SU-DHL-6 (cell line): ENCODE results near the gene VWF.
A peak's percentile ranks its signal among the peaks of the same experiment; 100 is the strongest.

Experiments used
- H2AFZ ChIP-seq: fragments of 200-600 bp; sonication (generic); 2 replicates; pipeline ENCODE4 v1.6.1; 2014; ENCODE audit warnings: low read depth, mild to moderate bottlenecking, moderate library complexity, mixed read lengths, antibody characterized with exemption, low read length; ENCODE audit not compliant: severe bottlenecking
- H3F3A ChIP-seq: fragments of 200-600 bp; shearing (Covaris generic); 2 replicates; pipeline ENCODE4 v1.6.0; 2016; ENCODE audit warnings: antibody characterized with exemption, mild to moderate bottlenecking; ENCODE audit not compliant: insufficient read depth
- H3K27ac ChIP-seq: fragments of 200-600 bp; sonication (generic); 2 replicates; pipeline ENCODE4 v1.5.1; 2016; ENCODE audit warnings: low read depth, mild to moderate bottlenecking, low read length, moderate library complexity, mixed read lengths
- H3K27me3 ChIP-seq: fragments of 200-600 bp; sonication (generic), shearing (Covaris generic); 2 replicates; pipeline ENCODE4 v1.6.0; 2014; ENCODE audit warnings: mild to moderate bottlenecking, low read length
- H3K36me3 ChIP-seq: fragments of 200-600 bp; sonication (generic); 2 replicates; pipeline ENCODE4 v1.6.1; 2014; ENCODE audit warnings: mild to moderate bottlenecking, low read length, mixed read lengths
- H3K4me2 ChIP-seq: fragments of 300-600, 200-600 bp; shearing (Covaris generic), sonication (generic); 2 replicates; pipeline ENCODE4 v1.6.0; 2014; ENCODE audit warnings: low read length, low read depth, mild to moderate bottlenecking; ENCODE audit not compliant: poor library complexity, severe bottlenecking
- H3K4me3 ChIP-seq: fragments of 200-600 bp; sonication (generic); 2 replicates; pipeline ENCODE4 v1.5.1; 2014; ENCODE audit warnings: antibody characterized with exemption, low read length, mild to moderate bottlenecking, mixed read lengths; ENCODE audit not compliant: insufficient read depth, poor library complexity, severe bottlenecking
- H3K79me2 ChIP-seq: fragments of 200-600 bp; sonication (generic); 2 replicates; pipeline ENCODE4 v1.6.1; 2014; ENCODE audit warnings: mild to moderate bottlenecking, low read length, moderate library complexity; ENCODE audit not compliant: insufficient read depth
- H3K9ac ChIP-seq: fragments of 200-600 bp; sonication (generic); 2 replicates; pipeline ENCODE4 v1.7.0; 2014; ENCODE audit warnings: mild to moderate bottlenecking, low read length
- H3K9me2 ChIP-seq: fragments of 200-600 bp; sonication (generic); replicated peaks from 2 replicates; pipeline ENCODE4 v1.6.1; 2014; ENCODE audit warnings: low read length; ENCODE audit not compliant: insufficient read depth
- H3K9me3 ChIP-seq: fragments of 200-600 bp; sonication (generic); 2 replicates; pipeline ENCODE4 v1.6.1; 2014; ENCODE audit warnings: low read length, mixed read lengths; ENCODE audit not compliant: insufficient read depth
- H4K20me1 ChIP-seq: fragments of 200-600 bp; sonication (generic); 2 replicates; pipeline ENCODE4 v1.6.1; 2014; ENCODE audit warnings: low read depth, mild to moderate bottlenecking, antibody characterized with exemption, low read length, moderate library complexity, mixed read lengths
- CTCF ChIP-seq: fragments of 200-600 bp; sonication (generic); IDR thresholded peaks from one replicate; pipeline ENCODE4 v1.5.1; 2017; ENCODE audit warnings: antibody characterized with exemption, mild to moderate bottlenecking, low read length, moderate library complexity; ENCODE audit not compliant: insufficient read depth, poor library complexity, severe bottlenecking
- EZH2phosphoT487 ChIP-seq: fragments of 200-600 bp; sonication (generic), shearing (Covaris generic); conservative IDR thresholded peaks from 2 replicates; pipeline ENCODE4 v1.6.1; 2018; ENCODE audit warnings: mild to moderate bottlenecking, antibody characterized with exemption, low read length, moderate library complexity, mixed read lengths

VWF gene

DNA sequence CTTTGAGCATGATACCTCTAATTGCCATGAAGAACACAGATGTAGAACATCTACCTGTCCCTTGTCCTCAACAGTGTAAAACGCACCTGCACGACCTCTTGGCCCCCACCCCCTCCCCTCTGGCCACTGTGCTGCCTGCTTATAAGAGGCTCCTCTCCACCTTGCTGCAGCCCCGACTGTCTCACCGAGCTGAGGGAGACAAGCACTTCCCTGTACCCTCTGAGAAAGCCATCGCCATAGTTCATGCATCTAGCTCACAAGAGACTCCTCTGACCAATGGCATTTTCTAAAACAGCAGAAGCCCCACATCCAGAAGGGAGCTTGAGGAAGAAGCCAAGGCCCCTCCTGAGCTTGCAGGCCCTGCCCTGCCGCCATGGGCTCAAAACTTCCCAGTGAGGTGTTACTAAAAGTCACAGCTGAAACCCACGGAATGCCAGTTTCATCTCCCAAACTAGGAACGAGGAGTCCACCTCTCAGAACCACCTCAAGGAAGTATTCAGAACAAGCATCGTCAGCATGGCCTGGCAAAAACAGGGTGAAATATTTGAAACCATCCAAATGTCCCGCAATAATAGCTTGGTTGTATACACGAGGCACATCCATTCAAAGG, 157.9 kb downstream of the VWF start:
- no peak overlapping the region for H3K27ac ChIP-seq
- no peaks in the 10 kb centered on the region for H3K36me3 ChIP-seq
- no peak overlapping the region for H3K4me3 ChIP-seq
- H2AFZ ChIP-seq = no peak overlapping the region
- H4K20me1 ChIP-seq = no peaks in the 10 kb centered on the region
- no peaks in the 10 kb centered on the region for H3K27me3 ChIP-seq
- H3K9me3 ChIP-seq = no peaks in the 10 kb centered on the region
- no peaks in the 10 kb centered on the region for H3K9me2 ChIP-seq
- TF ChIP-seq EZH2phosphoT487 (no peak), CTCF (no peak)
- no peak overlapping the region for H3K9ac ChIP-seq
- no peak overlapping the region for H3K4me2 ChIP-seq
- no peaks in the 10 kb centered on the region for H3K79me2 ChIP-seq
- no peaks in the 10 kb centered on the region for H3F3A ChIP-seq

DNA sequence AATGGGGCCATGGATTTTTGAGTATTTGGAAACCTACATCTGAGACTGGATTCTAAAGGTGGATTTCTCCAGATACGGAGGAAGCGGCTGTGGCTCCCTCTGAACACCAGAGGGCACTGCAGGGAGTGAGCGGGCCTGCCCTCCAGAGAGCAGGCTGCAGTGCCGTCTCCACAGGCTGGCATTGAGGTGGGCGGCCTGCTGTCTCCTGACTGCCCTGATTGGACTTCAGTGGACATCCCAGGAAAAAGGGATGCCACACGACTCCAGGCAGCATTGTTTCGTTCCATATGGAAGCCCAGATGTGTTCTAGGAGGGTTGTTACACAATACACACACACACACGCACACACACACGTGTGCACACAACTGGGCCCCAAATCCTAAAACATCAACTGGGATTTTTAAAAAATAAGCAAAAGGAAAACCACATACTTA, 158.5 kb downstream of the VWF start:
- Histone ChIP-seq H3K36me3 (no peaks in the 10 kb centered on the region), H3K9ac (no peak overlapping the region), H3K4me2 (no peak overlapping the region), H3K9me3 (no peaks in the 10 kb centered on the region), H3K27ac (no peak overlapping the region), H3F3A (no peaks in the 10 kb centered on the region), H2AFZ (no peak overlapping the region), H3K4me3 (no peak overlapping the region), H3K9me2 (no peaks in the 10 kb centered on the region), H3K79me2 (no peaks in the 10 kb centered on the region), H4K20me1 (no peaks in the 10 kb centered on the region), H3K27me3 (no peaks in the 10 kb centered on the region)
- TF ChIP-seq EZH2phosphoT487 (no peak), CTCF (peak; percentile 60)

GRCh38 chr12:5964913-5965900, 159.3 kb downstream of the VWF start:
- Histone ChIP-seq H3K4me3 (no peak overlapping the region), H3K27ac (no peak overlapping the region), H3K79me2 (no peaks in the 10 kb centered on the region), H2AFZ (no peak overlapping the region), H3K27me3 (no peaks in the 10 kb centered on the region), H3F3A (no peaks in the 10 kb centered on the region), H3K9ac (no peak overlapping the region), H3K36me3 (no peaks in the 10 kb centered on the region), H3K9me2 (no peaks in the 10 kb centered on the region), H3K4me2 (no peak overlapping the region), H4K20me1 (no peaks in the 10 kb centered on the region), H3K9me3 (no peaks in the 10 kb centered on the region)
- TF ChIP-seq EZH2phosphoT487 (no peak), CTCF (no peak)
